GM12891 (cell line): Measurements from ENCODE around the gene SLC10A2.
"Not testable (repeated sequence)": the region's sequence is repeated elsewhere in the genome, so short reads cannot be mapped to it uniquely, and the experiment has no call there.

Experiments
- PAX5 ChIP-seq: IDR thresholded peaks from 2 replicates; pipeline ENCODE4 v1.6.1; 2011; ENCODE audit warnings: low read length, moderate library complexity, mild to moderate bottlenecking; ENCODE audit not compliant: insufficient read depth, severe bottlenecking
- POLR2A ChIP-seq: IDR thresholded peaks from 2 replicates; pipeline ENCODE4 v1.6.1; 2011; ENCODE audit warnings: low read depth, low read length, control low read depth
- POLR2AphosphoS5 ChIP-seq: IDR thresholded peaks from 2 replicates; pipeline ENCODE4 v1.6.1; 2011; ENCODE audit warnings: low read depth, low read length, control low read depth
- POU2F2 ChIP-seq: IDR thresholded peaks from 2 replicates; pipeline ENCODE4 v1.6.1; 2011; ENCODE audit warnings: low read depth, mild to moderate bottlenecking, control low read depth, low read length, moderate library complexity
- SPI1 ChIP-seq: IDR thresholded peaks from 2 replicates; pipeline ENCODE4 v1.6.1; 2011; ENCODE audit warnings: low read depth, low read length, control low read depth
- TAF1 ChIP-seq: IDR thresholded peaks from 2 replicates; pipeline ENCODE4 v1.6.1; 2011; ENCODE audit warnings: low read depth, low read length, control low read depth

DNA sequence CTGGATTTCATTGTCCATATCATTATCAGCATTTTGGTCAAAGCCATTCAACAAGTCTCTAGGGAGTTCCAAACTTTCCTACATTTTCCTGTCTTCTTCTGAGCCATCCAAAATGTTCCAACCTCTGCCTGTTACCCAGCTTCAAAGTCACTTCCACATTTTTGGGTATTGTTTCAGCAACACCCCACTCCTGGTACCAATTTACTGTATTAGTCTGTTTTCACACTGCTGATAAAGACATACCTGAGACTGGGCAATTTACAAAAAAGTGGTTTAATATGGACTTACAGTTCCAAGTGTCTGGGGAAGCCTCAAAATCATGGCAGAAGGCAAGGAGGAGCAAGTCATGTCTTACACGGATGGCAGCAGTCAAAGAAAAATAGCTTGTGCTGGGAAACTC, 27.4 kb upstream of the SLC10A2 start:
- TF ChIP-seq POLR2AphosphoS5, POLR2A, PAX5, SPI1, TAF1, POU2F2: not testable (repeated sequence)
